Chondrocyte (in vitro differentiated cells): ENCODE measurements around the gene ASMTL. TPM values are rescaled to one million over a fixed set of nuclear protein-coding genes. Genes with fewer than 3 reads are reported as not detected.

Experiments
- DNase-seq: peaks from one replicate; pipeline ENCODE4 v3.0.0; 2021; ENCODE audit warnings: mixed read lengths, low spot score
- H3K27ac Mint-ChIP-seq: one replicate; pipeline ENCODE4 v1.8.0; 2021; ENCODE audit warnings: mild to moderate bottlenecking, moderate library complexity, mixed read lengths; ENCODE audit not compliant: unreplicated experiment
- H3K27me3 Mint-ChIP-seq: 2 replicates; pipeline ENCODE4 v1.8.0; 2021; ENCODE audit warnings: low read depth, mixed read lengths
- H3K36me3 Mint-ChIP-seq: 2 replicates; pipeline ENCODE4 v1.8.0; 2021; ENCODE audit warnings: low read depth, mixed read lengths
- H3K4me1 Mint-ChIP-seq: 2 replicates; pipeline ENCODE4 v1.8.0; 2021; ENCODE audit warnings: low read depth, mild to moderate bottlenecking, mixed read lengths
- H3K4me3 Mint-ChIP-seq: one replicate; pipeline ENCODE4 v1.8.0; 2021; ENCODE audit warnings: mild to moderate bottlenecking, moderate library complexity, mixed read lengths; ENCODE audit not compliant: unreplicated experiment
- H3K9me3 Mint-ChIP-seq: 2 replicates; pipeline ENCODE4 v1.8.0; 2021; ENCODE audit warnings: low read depth, mixed read lengths
- CTCF ChIP-seq: fragments of 200-600 bp; sonication (generic); IDR thresholded peaks from 2 replicates; pipeline ENCODE4 v1.5.0; 2021; ENCODE audit warnings: antibody characterized with exemption, mild to moderate bottlenecking, moderate library complexity
- total RNA-seq: library from RNA; stranded (reverse); gene quantifications from 3 replicates; pipeline ENCODE4 v1.2.1, GENCODE V29; 2021

Gene ASMTL
- total RNA-seq, 1 donor from 2014 or later: 19.6 TPM

- H3K27ac Mint-ChIP-seq: no peak overlapping the region
- H3K4me1 Mint-ChIP-seq: no peaks in the 10 kb centered on the region
- no peak for TF ChIP-seq CTCF
- H3K4me3 Mint-ChIP-seq: no peak overlapping the region
- DNase-seq: no peak
- peaks cover 3% of the 10 kb centered on the region for H3K27me3 Mint-ChIP-seq
- no peaks in the 10 kb centered on the region for H3K9me3 Mint-ChIP-seq
- H3K36me3 Mint-ChIP-seq: no peaks in the 10 kb centered on the region
These were observed 36.0 kb upstream of the ASMTL start for GRCh38 chrX:1488745-1489144.

DNA sequence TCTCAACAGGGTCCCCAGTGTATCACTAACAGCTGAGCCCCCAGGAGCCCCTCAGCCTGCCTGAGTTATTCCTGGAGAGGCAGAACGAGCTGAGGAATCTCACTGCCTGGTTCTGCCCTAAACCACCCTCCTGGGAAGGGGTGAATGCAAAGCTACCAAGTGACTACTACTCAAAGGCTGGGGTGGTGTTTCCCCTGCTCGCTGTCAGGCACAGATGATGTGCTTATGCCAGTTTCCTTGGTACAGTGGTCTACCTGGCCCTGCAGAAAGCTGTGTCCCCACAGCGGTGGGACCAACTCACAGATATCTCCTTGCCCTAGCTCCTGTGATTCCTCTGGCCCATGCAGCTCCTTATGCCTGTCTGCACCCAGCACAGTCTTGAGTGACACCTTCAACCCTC lies 35.4 kb upstream of the ASMTL start:
- Mint-ChIP-seq H3K36me3 (no peaks in the 10 kb centered on the region), H3K4me3 (no peak overlapping the region), H3K27me3 (peaks cover 3% of the 10 kb centered on the region), H3K27ac (no peak overlapping the region), H3K9me3 (no peaks in the 10 kb centered on the region), H3K4me1 (no peaks in the 10 kb centered on the region)
- TF ChIP-seq CTCF: no peak
- no peak for DNase-seq

- no peaks in the 10 kb centered on the region for H3K9me3 Mint-ChIP-seq
- no peak overlapping the region for H3K27ac Mint-ChIP-seq
- no peak for TF ChIP-seq CTCF
- H3K36me3 Mint-ChIP-seq: no peaks in the 10 kb centered on the region
- DNase-seq: no peak
- H3K27me3 Mint-ChIP-seq: peaks cover 3% of the 10 kb centered on the region
- no peak overlapping the region for H3K4me3 Mint-ChIP-seq
- H3K4me1 Mint-ChIP-seq: no peaks in the 10 kb centered on the region
These were observed 34.7 kb upstream of the ASMTL start for GRCh38 chrX:1487401-1487800.

DNA sequence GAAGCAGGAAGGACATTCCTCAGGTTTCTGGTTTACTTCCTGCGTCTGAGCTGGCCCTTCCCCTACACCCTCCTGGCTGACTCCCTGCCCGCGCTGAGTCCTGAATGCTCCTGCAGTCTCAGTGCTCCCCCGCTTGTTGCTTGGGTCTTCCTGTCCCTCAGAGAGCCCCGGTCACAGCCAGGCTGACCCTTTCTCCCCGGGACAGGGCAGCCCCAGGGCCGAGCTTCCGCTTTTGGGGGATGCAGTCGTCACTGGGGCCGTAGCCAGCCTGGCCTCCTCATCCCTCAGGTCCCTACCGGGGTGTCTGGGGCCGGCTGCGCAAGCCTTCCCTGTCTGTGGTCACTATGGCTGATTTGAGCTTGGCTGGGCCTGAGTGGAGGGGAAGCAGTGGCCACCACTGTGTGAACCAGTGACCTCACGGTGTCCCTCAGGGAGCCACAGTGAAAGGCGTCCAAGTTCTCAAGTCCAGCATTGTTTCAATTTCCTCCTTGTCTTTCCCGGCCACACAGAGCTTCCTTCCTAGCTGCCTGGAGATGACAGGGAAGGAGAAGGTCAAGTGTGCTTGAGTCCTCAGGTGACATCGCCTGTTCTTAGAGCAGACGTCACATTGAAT lies 34.1 kb upstream of the ASMTL start:
- Mint-ChIP-seq H3K36me3 (no peaks in the 10 kb centered on the region), H3K4me1 (peaks cover 5% of the 10 kb centered on the region), H3K4me3 (no peak overlapping the region), H3K27me3 (peaks cover 3% of the 10 kb centered on the region), H3K27ac (no peak overlapping the region), H3K9me3 (no peaks in the 10 kb centered on the region)
- DNase-seq: no peak
- TF ChIP-seq CTCF: no peak

DNA sequence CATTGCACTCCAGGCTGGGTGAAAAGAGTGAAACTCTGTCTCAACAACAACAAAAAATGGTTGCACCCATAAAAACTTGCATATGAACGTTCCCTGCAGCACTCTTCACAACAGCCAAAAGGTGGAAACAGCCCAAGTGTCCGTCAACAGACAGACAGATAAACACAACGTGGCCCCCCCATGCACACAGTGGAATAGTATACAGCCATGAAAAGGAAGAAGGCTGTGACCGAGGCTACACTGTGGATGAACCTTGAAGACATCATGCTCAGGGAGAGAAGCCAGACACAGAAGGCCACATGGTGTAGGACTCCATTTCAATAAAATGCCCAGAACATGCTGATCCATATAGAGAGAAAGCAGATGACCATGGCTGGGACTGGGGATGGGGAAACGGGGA lies 33.5 kb upstream of the ASMTL start:
- no peak for TF ChIP-seq CTCF
- peaks cover 10% of the 10 kb centered on the region for H3K4me1 Mint-ChIP-seq
- H3K4me3 Mint-ChIP-seq: no peak overlapping the region
- peaks cover 3% of the 10 kb centered on the region for H3K27me3 Mint-ChIP-seq
- H3K27ac Mint-ChIP-seq: no peak overlapping the region
- no peak for DNase-seq
- H3K9me3 Mint-ChIP-seq: no peaks in the 10 kb centered on the region
- no peaks in the 10 kb centered on the region for H3K36me3 Mint-ChIP-seq
